Activated T-cell treated with anti-CD3 and anti-CD28 coated beads, Interleukin-2, amount 50 U/mL, for 24 hours (primary cell): ENCODE results near the gene C10orf53.
"Not testable (repeated sequence)": the region's sequence is repeated elsewhere in the genome, so short reads cannot be mapped to it uniquely, and the experiment has no call there.

Source experiments
- DNase-seq: peaks from one replicate; pipeline ENCODE4 v3.0.0-alpha.2; 2020
- H3K27ac Mint-ChIP-seq: 2 replicates; pipeline ENCODE4 v1.8.0; 2020; ENCODE audit warnings: mild to moderate bottlenecking, mixed read lengths
- H3K27me3 Mint-ChIP-seq: 2 replicates; pipeline ENCODE4 v1.8.0; 2020; ENCODE audit warnings: mixed read lengths
- H3K36me3 Mint-ChIP-seq: 2 replicates; pipeline ENCODE4 v1.8.0; 2020; ENCODE audit warnings: low read depth, mixed read lengths
- H3K4me1 Mint-ChIP-seq: 2 replicates; pipeline ENCODE4 v1.8.0; 2020; ENCODE audit warnings: low read depth, mixed read lengths
- H3K4me3 Mint-ChIP-seq: 2 replicates; pipeline ENCODE4 v1.8.0; 2020; ENCODE audit warnings: mild to moderate bottlenecking, moderate library complexity, mixed read lengths
- H3K9me3 Mint-ChIP-seq: 2 replicates; pipeline ENCODE4 v1.8.0; 2020; ENCODE audit warnings: mixed read lengths

C10orf53 gene

GRCh38 chr10:49690698-49691356 lies 11.4 kb downstream of the C10orf53 start:
- H3K4me3 Mint-ChIP-seq: no peak overlapping the region
- no peaks in the 10 kb centered on the region for H3K36me3 Mint-ChIP-seq
- no peak for DNase-seq
- peaks cover 67% of the 10 kb centered on the region for H3K27me3 Mint-ChIP-seq
- no peaks in the 10 kb centered on the region for H3K4me1 Mint-ChIP-seq
- peaks cover 6% of the 10 kb centered on the region for H3K9me3 Mint-ChIP-seq
- H3K27ac Mint-ChIP-seq: no peak overlapping the region

GRCh38 chr10:49691588-49691987 lies 12.1 kb downstream of the C10orf53 start:
- H3K36me3 Mint-ChIP-seq: no peaks in the 10 kb centered on the region
- H3K27ac Mint-ChIP-seq: no peak overlapping the region
- peaks cover 6% of the 10 kb centered on the region for H3K9me3 Mint-ChIP-seq
- no peak for DNase-seq
- H3K27me3 Mint-ChIP-seq: peaks cover 71% of the 10 kb centered on the region
- H3K4me1 Mint-ChIP-seq: no peaks in the 10 kb centered on the region
- H3K4me3 Mint-ChIP-seq: no peak overlapping the region

GRCh38 chr10:49694466-49694865 lies 15.0 kb downstream of the C10orf53 start:
- H3K4me3 Mint-ChIP-seq: no peak overlapping the region
- peaks cover 56% of the 10 kb centered on the region for H3K27me3 Mint-ChIP-seq
- no peak for DNase-seq
- no peak overlapping the region for H3K27ac Mint-ChIP-seq
- H3K9me3 Mint-ChIP-seq: no peaks in the 10 kb centered on the region
- no peaks in the 10 kb centered on the region for H3K36me3 Mint-ChIP-seq
- H3K4me1 Mint-ChIP-seq: no peaks in the 10 kb centered on the region

GRCh38 chr10:49696311-49696710 lies 16.9 kb downstream of the C10orf53 start:
- Mint-ChIP-seq H3K36me3 (no peaks in the 10 kb centered on the region), H3K4me3 (no peak overlapping the region), H3K27me3 (peaks cover 47% of the 10 kb centered on the region), H3K9me3 (no peaks in the 10 kb centered on the region), H3K27ac (no peak overlapping the region), H3K4me1 (no peaks in the 10 kb centered on the region)
- DNase-seq: no peak

- Mint-ChIP-seq H3K27me3 (peaks cover 29% of the 10 kb centered on the region), H3K9me3 (no peaks in the 10 kb centered on the region), H3K4me3 (no peak overlapping the region), H3K4me1 (no peaks in the 10 kb centered on the region), H3K36me3 (no peaks in the 10 kb centered on the region), H3K27ac (no peak overlapping the region)
- no peak for DNase-seq
These were observed 19.2 kb downstream of the C10orf53 start for GRCh38 chr10:49698679-49699078.

GRCh38 chr10:49700211-49700610 lies 20.8 kb downstream of the C10orf53 start:
- Mint-ChIP-seq H3K27me3 (peaks cover 26% of the 10 kb centered on the region), H3K4me3 (no peak overlapping the region), H3K27ac (no peak overlapping the region), H3K4me1 (no peaks in the 10 kb centered on the region), H3K9me3 (no peaks in the 10 kb centered on the region), H3K36me3 (no peaks in the 10 kb centered on the region)
- no peak for DNase-seq

GRCh38 chr10:49700997-49701396 lies 21.5 kb downstream of the C10orf53 start:
- no peak for DNase-seq
- Mint-ChIP-seq H3K27ac (no peak overlapping the region), H3K27me3 (peaks cover 26% of the 10 kb centered on the region), H3K4me3 (no peak overlapping the region), H3K36me3 (no peaks in the 10 kb centered on the region), H3K9me3 (no peaks in the 10 kb centered on the region), H3K4me1 (no peaks in the 10 kb centered on the region)

- DNase-seq: no peak
- Mint-ChIP-seq H3K4me3 (no peak overlapping the region), H3K36me3 (no peaks in the 10 kb centered on the region), H3K27ac (no peak overlapping the region), H3K27me3 (peaks cover 30% of the 10 kb centered on the region), H3K4me1 (no peaks in the 10 kb centered on the region), H3K9me3 (no peaks in the 10 kb centered on the region)
These were observed 28.1 kb downstream of the C10orf53 start for GRCh38 chr10:49707585-49707984.

GRCh38 chr10:49709934-49710333 lies 30.5 kb downstream of the C10orf53 start:
- H3K4me3 Mint-ChIP-seq: no peak overlapping the region
- H3K36me3 Mint-ChIP-seq: no peaks in the 10 kb centered on the region
- no peaks in the 10 kb centered on the region for H3K9me3 Mint-ChIP-seq
- no peak overlapping the region for H3K27ac Mint-ChIP-seq
- peaks cover 27% of the 10 kb centered on the region for H3K27me3 Mint-ChIP-seq
- no peak for DNase-seq
- H3K4me1 Mint-ChIP-seq: no peaks in the 10 kb centered on the region

- no peak for DNase-seq
- no peaks in the 10 kb centered on the region for H3K36me3 Mint-ChIP-seq
- no peaks in the 10 kb centered on the region for H3K4me1 Mint-ChIP-seq
- H3K9me3 Mint-ChIP-seq: no peaks in the 10 kb centered on the region
- H3K4me3 Mint-ChIP-seq: no peak overlapping the region
- H3K27me3 Mint-ChIP-seq: peaks cover 27% of the 10 kb centered on the region
- H3K27ac Mint-ChIP-seq: no peak overlapping the region
These were observed 31.5 kb downstream of the C10orf53 start for GRCh38 chr10:49710966-49711365.

GRCh38 chr10:49711481-49711880 lies 32.0 kb downstream of the C10orf53 start:
- no peak for DNase-seq
- Mint-ChIP-seq H3K9me3 (no peaks in the 10 kb centered on the region), H3K4me3 (no peak overlapping the region), H3K27ac (no peak overlapping the region), H3K4me1 (no peaks in the 10 kb centered on the region), H3K27me3 (peaks cover 27% of the 10 kb centered on the region), H3K36me3 (no peaks in the 10 kb centered on the region)

- H3K9me3 Mint-ChIP-seq: no peaks in the 10 kb centered on the region
- DNase-seq: no peak
- H3K36me3 Mint-ChIP-seq: no peaks in the 10 kb centered on the region
- peaks cover 27% of the 10 kb centered on the region for H3K27me3 Mint-ChIP-seq
- H3K4me3 Mint-ChIP-seq: no peak overlapping the region
- no peaks in the 10 kb centered on the region for H3K4me1 Mint-ChIP-seq
- no peak overlapping the region for H3K27ac Mint-ChIP-seq
These were observed 33.8 kb downstream of the C10orf53 start for GRCh38 chr10:49713266-49713665.

GRCh38 chr10:49715157-49715556 lies 35.7 kb downstream of the C10orf53 start:
- H3K4me1 Mint-ChIP-seq, H3K36me3 Mint-ChIP-seq, H3K4me3 Mint-ChIP-seq, H3K9me3 Mint-ChIP-seq, H3K27ac Mint-ChIP-seq, DNase-seq: not testable (repeated sequence)
- peaks cover 18% of the 10 kb centered on the region for H3K27me3 Mint-ChIP-seq

- Mint-ChIP-seq H3K4me3 (no peak overlapping the region), H3K4me1 (no peaks in the 10 kb centered on the region), H3K27ac (no peak overlapping the region), H3K27me3 (no peaks in the 10 kb centered on the region), H3K9me3 (peaks cover 12% of the 10 kb centered on the region), H3K36me3 (no peaks in the 10 kb centered on the region)
- DNase-seq: no peak
These were observed 47.1 kb downstream of the C10orf53 start for GRCh38 chr10:49726593-49726992.

GRCh38 chr10:49733866-49734265 lies 54.4 kb downstream of the C10orf53 start:
- no peak for DNase-seq
- Mint-ChIP-seq H3K4me3 (no peak overlapping the region), H3K4me1 (no peaks in the 10 kb centered on the region), H3K27ac (no peak overlapping the region), H3K36me3 (no peaks in the 10 kb centered on the region), H3K27me3 (no peaks in the 10 kb centered on the region), H3K9me3 (no peaks in the 10 kb centered on the region)

GRCh38 chr10:49734676-49735075 lies 55.2 kb downstream of the C10orf53 start:
- Mint-ChIP-seq H3K27me3 (no peaks in the 10 kb centered on the region), H3K4me1 (no peaks in the 10 kb centered on the region), H3K9me3 (no peaks in the 10 kb centered on the region), H3K27ac (no peak overlapping the region), H3K4me3 (no peak overlapping the region), H3K36me3 (no peaks in the 10 kb centered on the region)
- DNase-seq: no peak
